Measurements from ENCODE around the gene PIEZO1.

PIEZO1 gene

DNA sequence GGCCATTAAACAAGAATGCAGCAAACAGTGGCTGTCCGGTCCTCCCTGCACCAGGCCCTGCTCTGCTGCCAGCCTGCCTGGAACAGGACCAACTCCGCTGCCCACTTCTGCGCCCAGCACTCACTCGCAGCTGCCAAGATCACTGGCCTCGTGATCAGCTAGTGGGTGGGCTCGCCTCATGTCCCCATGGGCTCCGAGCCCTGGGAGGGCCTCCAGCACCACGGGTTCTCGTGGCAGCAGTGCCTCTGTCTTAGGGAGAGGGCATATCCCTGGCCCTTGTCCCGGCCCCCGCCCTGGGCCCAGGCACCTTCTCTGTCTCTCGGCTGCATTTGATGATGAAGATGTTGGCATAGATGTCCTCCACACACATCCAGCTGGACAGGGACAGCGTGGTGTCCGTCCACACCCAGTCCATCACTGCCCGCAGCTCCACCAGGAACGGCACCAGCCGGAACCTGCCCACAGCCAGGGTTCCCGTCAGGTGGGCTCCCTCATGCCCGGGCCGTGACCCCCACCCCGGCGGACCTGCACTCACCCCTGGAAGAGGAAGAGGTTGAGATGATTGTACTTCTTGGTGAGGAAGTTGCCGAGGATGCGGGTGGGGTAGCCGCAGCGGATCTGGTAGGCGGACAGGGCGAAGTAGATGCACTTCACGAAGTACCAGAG lies 65.6 kb downstream of the PIEZO1 start:
- no peaks in the 10 kb centered on the region for H3K4me1 Mint-ChIP-seq
- no peak overlapping the region for H3K27ac Mint-ChIP-seq
- H3K9me3 Mint-ChIP-seq: no peaks in the 10 kb centered on the region
- no peak for TF ChIP-seq CTCF (IDR thresholded peaks at IDR 0.05; ENCODE audit: unreplicated experiment in 3 of 3)
- H3K36me3 Mint-ChIP-seq (ENCODE audit: low read depth): peaks cover 5% of the 10 kb centered on the region
- H3K4me3 Mint-ChIP-seq: no peak overlapping the region
- H3K27me3 Mint-ChIP-seq (ENCODE audit: low read depth): no peaks in the 10 kb centered on the region

DNA sequence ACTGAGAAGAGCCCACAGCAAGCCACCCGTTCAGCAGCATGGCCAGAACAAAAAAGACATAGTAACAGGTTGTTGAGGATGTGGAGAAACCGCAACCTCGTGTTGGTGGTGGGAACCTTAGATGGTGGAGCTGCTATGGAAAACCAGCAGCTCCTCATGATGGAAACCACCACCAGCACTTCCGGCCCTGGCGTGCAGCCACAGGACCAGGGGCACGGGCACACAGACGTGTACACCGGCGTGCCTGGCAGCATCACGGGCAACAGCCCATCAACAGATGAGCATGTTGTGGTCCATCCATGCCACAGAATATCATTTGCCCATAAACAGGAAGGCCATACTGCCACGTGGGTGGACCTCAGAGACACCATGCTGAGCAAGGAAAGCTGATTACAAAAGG lies 66.8 kb downstream of the PIEZO1 start:
- Mint-ChIP-seq H3K4me3 (no peak overlapping the region), H3K27ac (no peak overlapping the region), H3K36me3 (ENCODE audit: low read depth) (peaks cover 5% of the 10 kb centered on the region), H3K4me1 (no peaks in the 10 kb centered on the region), H3K27me3 (ENCODE audit: low read depth) (no peaks in the 10 kb centered on the region), H3K9me3 (no peaks in the 10 kb centered on the region)
- TF ChIP-seq CTCF (IDR thresholded peaks at IDR 0.05; ENCODE audit: unreplicated experiment in 3 of 3): no peak

GRCh38 chr16:88716601-88717001 lies 68.4 kb downstream of the PIEZO1 start:
- H3K27ac Mint-ChIP-seq: no peak overlapping the region
- H3K4me3 Mint-ChIP-seq: no peak overlapping the region
- H3K36me3 Mint-ChIP-seq (ENCODE audit: low read depth): peaks cover 5% of the 10 kb centered on the region
- H3K9me3 Mint-ChIP-seq: no peaks in the 10 kb centered on the region
- TF ChIP-seq CTCF (IDR thresholded peaks at IDR 0.05; ENCODE audit: unreplicated experiment in 3 of 3): no peak
- H3K4me1 Mint-ChIP-seq: no peaks in the 10 kb centered on the region
- no peaks in the 10 kb centered on the region for H3K27me3 Mint-ChIP-seq (ENCODE audit: low read depth)

DNA sequence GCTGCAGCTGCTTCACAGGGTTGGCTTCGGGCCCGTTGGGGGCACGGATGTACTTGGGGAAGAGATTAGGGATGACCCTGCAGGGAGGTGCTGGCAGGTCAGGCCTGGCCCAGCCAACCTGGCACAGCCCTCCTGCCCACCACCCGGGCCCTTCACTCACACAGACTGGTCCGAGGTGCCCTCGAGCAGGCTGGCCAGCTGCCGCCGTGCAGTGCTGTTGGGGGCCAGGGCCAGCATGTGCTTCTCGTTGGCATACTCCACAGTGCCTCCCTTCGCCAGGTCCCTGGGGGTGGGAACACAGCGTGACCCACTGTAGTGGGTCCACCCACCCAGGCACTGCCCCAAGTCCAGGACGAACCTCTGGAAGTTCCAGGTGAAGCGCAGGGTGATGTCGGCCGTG lies 68.8 kb downstream of the PIEZO1 start:
- H3K4me1 Mint-ChIP-seq: no peaks in the 10 kb centered on the region
- peaks cover 5% of the 10 kb centered on the region for H3K36me3 Mint-ChIP-seq (ENCODE audit: low read depth)
- H3K27ac Mint-ChIP-seq: no peak overlapping the region
- no peak for TF ChIP-seq CTCF (IDR thresholded peaks at IDR 0.05; ENCODE audit: unreplicated experiment in 3 of 3)
- H3K4me3 Mint-ChIP-seq: no peak overlapping the region
- H3K27me3 Mint-ChIP-seq (ENCODE audit: low read depth): no peaks in the 10 kb centered on the region
- no peaks in the 10 kb centered on the region for H3K9me3 Mint-ChIP-seq

GRCh38 chr16:88715312-88716190 lies 69.5 kb downstream of the PIEZO1 start:
- no peaks in the 10 kb centered on the region for H3K27me3 Mint-ChIP-seq (ENCODE audit: low read depth)
- no peaks in the 10 kb centered on the region for H3K4me1 Mint-ChIP-seq
- no peaks in the 10 kb centered on the region for H3K9me3 Mint-ChIP-seq
- no peak for TF ChIP-seq CTCF (IDR thresholded peaks at IDR 0.05; ENCODE audit: unreplicated experiment in 3 of 3)
- H3K27ac Mint-ChIP-seq: no peak overlapping the region
- peaks cover 5% of the 10 kb centered on the region for H3K36me3 Mint-ChIP-seq (ENCODE audit: low read depth)
- H3K4me3 Mint-ChIP-seq: no peak overlapping the region

All from nephron (organoid).